Astrocyte of the spinal cord (primary cell): ENCODE data around the gene ST8SIA4.

Experiments used
- DNase-seq: peaks from one replicate; pipeline ENCODE4 v3.0.0; 2011; ENCODE audit warnings: low read depth, low spot score
- H3K4me3 ChIP-seq: 2 replicates; pipeline ENCODE4 v1.5.1; 2011; ENCODE audit warnings: low read depth, mild to moderate bottlenecking, low read length, moderate library complexity
- CTCF ChIP-seq: IDR thresholded peaks from 2 replicates; pipeline ENCODE4 v1.5.1; 2012; ENCODE audit warnings: low read depth, mild to moderate bottlenecking, low read length, inconsistent platforms
- in situ Hi-C: cut with HindIII; loops from 2 replicates; pipeline ENCODE4 v1.10.0; 2017; ENCODE audit warnings: low sequenced_read_pairs

ST8SIA4 gene

GRCh38 chr5:100771181-100771580 lies 131.9 kb downstream of the ST8SIA4 start:
- no peak for TF ChIP-seq CTCF
- no peak overlapping the region for H3K4me3 ChIP-seq
- DNase-seq = no peak
- in situ Hi-C loops = no loop called here

- DNase-seq = no peak
- TF ChIP-seq CTCF = no peak
- no peak overlapping the region for H3K4me3 ChIP-seq
- in situ Hi-C loops = no loop called here
Measured at GRCh38 chr5:100768221-100768620, 134.9 kb downstream of the ST8SIA4 start.

- H3K4me3 ChIP-seq = no peak overlapping the region
- in situ Hi-C loops = no loop called here
- DNase-seq = no peak
- no peak for TF ChIP-seq CTCF
Measured at GRCh38 chr5:100762995-100763394, 140.1 kb downstream of the ST8SIA4 start.

GRCh38 chr5:100762108-100762507 lies 141.0 kb downstream of the ST8SIA4 start:
- H3K4me3 ChIP-seq = no peak overlapping the region
- in situ Hi-C loops = no loop called here
- no peak for TF ChIP-seq CTCF
- peak; percentile 16 for DNase-seq

GRCh38 chr5:100761192-100761591 lies 141.9 kb downstream of the ST8SIA4 start:
- DNase-seq = peak; percentile 13
- TF ChIP-seq CTCF = no peak
- in situ Hi-C loops = no loop called here
- no peak overlapping the region for H3K4me3 ChIP-seq

GRCh38 chr5:100760688-100761087 lies 142.4 kb downstream of the ST8SIA4 start:
- DNase-seq = no peak
- in situ Hi-C loops = no loop called here
- TF ChIP-seq CTCF = no peak
- H3K4me3 ChIP-seq = no peak overlapping the region

- no peak for DNase-seq
Measured at GRCh38 chr5:100758780-100759179, 144.3 kb downstream of the ST8SIA4 start.

More at GRCh38 chr5:100758780-100759179, 144.3 kb downstream of the ST8SIA4 start:
- TF ChIP-seq CTCF = no peak
- no peak overlapping the region for H3K4me3 ChIP-seq
- in situ Hi-C loops = no loop called here
